HG02884 (cell line): ENCODE measurements around the gene MYH11.

Experiments
- ATAC-seq: cut with Tn5 transposase; IDR thresholded peaks from one replicate; pipeline ENCODE4 v1.9.1; 2021; ENCODE audit warnings: mild to moderate bottlenecking, moderate library complexity; ENCODE audit not compliant: unreplicated experiment

Gene MYH11

DNA sequence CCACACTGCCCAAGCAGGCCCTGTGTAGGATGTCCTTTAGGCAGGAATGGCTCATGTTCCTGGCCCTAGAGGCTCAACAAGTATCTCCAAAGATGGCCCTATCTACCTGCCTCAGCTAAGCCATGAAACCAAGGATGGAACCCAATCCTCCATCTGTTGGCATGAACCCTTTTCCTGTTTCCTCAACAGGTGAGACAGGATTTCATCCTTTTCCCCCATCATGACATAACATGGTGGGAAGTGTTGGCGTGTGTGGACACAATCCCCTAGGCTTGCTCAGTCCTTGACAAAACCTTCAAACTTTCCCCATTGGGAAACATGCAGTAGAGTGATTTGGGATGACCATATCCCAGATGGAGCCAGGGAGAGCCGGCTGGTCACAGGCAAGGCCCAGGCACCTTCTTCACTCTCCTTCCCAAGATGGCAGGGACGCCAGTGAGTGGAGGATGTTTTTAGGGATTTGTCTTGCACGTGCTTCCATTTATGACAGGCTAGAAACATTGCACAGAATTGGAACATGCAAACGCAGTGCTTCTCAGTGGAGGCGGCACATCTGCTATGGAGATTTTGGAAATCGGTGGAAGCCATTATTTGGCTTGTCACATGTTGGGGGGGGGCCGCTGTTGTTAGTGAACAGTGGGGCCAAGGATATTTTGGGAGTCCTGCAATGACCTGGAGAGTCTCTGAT is 77.0 kb downstream of the MYH11 start:
- ATAC-seq, result no peak

- ATAC-seq, result no peak
These were observed 77.7 kb downstream of the MYH11 start for GRCh38 chr16:15778999-15779614.

- ATAC-seq, result no peak
These were observed 78.6 kb downstream of the MYH11 start for GRCh38 chr16:15778204-15778743.

DNA sequence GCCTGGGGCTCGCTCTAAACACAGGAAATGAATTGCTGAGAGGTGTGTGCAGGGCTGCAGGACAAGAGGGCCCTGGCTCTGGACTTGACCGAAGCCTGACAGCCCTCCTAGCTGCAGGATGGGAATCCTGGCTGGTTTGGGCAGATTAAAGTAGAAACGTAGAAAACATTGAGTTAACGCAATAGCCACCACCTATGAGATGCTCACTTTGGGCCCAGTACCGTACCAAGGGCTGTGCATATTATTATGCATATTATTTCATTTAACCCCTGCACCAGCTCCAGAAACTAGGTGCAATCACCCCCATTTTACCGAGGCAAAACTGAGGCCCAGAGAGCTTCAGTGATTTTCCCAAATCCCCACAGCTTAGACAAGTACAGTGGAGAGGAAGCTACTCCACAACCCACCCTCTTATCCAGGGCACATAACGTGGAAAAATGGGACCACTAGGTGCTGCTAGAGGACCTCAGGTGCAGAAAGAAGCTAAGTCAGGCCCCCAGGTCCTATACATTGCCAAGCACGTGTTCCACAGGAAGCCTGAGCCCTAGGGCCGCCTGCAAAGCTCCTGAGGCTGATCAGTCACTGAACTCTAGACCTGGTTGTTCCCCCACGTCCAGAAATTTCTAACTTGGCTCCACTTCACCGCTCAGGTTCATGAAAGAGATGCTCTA is 79.2 kb downstream of the MYH11 start:
- ATAC-seq, result no peak

DNA sequence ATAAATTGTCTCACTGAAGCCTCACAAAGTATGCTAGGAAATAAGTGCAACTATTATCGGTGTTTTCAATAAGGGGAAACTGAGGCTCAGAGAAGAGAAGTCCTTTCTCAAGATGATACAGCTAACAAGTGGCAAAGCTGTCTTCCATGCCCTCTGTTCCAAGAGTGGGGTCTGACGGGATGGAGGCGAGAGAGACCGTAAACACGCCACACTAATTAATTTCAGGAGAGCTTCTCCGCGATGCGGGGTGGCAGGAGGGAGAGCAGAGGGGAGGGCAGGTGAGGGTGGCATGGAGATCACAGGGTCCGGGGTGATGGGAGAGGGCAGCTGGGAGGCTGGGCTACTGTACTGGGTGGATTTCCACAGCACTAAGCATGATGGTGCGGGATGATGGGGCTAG is 80.3 kb downstream of the MYH11 start:
- ATAC-seq, result no peak

DNA sequence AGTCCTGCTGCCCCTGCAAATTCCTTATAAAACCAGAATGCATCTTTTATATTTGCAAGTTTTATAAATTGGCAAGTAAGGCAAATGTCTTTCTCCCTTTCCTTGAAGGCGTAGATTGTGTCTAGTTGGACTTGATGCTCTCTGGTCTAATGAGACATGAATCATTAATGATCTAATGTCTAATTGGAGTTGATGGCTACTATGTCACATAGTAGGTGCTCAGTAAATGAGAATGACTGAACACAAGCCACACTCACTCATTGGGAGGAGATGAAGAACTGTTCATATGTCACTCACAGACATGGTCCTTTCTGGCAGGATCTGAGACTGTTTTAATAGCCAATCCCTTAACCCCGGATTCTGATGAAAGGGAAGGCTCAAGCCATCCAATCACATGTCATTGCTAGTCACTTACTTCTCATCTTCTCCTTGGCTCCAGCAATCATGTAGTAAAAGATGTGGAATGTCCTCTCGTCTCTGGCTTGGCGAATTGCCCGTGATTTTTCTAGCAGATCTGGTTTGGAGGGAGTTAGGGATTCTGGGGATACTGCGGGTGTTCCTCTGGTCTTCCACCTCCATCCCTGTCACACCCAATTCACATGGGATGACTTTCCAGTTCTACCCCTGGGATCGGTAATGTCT is 81.0 kb downstream of the MYH11 start:
- ATAC-seq, result no peak

GRCh38 chr16:15775209-15775608 is 81.6 kb downstream of the MYH11 start:
- ATAC-seq, result no peak

DNA sequence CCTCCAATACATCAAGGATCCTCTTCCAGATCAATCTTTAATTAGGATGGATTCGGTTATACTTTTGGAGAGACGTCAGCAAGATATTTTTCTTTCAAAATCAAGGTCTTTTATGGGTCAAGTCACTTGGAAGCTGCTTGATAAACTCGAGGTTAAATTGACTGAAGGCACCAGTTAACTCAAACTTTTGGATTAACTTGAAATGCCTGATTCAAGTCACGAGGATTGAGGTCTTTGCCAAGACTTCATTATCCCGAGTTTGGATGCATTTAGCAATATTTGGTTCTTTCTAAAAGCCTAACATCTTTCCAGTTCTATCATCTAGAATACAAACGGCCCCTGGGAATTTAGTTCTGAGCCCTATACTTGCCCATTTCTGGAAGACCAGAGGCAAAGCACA is 82.9 kb downstream of the MYH11 start:
- ATAC-seq, result no peak

DNA sequence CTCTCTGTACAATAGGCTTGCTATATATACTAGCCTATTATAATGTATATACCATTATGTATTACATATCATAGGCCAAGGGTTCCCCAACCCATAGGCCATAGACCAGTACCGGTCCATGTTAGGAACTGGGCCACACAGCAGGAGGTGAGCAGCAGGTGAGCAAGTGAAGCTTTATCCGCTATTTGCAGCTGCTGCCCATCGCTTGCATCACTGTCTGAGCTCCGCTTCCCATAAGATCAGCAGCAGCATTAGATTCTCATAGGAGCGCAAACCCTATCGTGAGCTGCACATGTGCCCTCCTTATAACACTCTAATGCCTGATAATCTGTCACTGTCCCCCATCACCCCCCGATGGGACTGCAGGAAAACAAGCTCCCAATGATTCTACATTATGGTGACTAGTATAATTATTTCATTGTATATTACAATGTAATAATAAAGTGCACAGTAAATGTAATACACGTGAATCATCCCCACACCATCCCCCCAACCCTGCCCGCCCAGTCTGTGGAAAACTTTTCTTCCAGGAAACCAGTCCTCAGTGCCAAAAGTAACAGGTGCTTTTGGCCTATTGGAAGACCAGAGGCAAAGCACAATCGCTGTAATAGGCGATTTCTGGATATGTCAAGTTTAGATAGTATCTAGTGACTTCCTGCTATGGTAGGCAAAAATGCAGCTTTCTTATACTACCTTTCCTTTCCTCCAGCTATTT is 84.1 kb downstream of the MYH11 start:
- no peak for ATAC-seq

DNA sequence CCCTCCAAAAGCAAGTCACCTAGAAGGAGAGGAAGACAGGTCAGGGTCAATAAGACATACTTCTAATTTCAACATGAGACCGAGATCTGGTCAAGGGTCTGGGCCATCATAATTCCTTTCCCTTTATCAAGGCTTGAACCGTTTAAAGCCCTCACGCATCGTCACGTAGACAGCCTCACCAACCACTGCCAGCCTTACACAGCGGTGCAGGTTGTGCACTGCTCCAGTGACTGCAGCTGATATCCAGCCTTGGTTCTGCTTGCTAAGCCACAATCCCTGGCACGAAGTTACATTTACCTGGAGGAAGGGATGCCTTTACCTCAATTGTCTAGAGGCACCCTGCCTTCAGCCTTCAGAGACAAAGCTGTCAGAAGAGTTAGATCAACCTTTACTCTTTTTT is 85.1 kb downstream of the MYH11 start:
- ATAC-seq, result no peak

DNA sequence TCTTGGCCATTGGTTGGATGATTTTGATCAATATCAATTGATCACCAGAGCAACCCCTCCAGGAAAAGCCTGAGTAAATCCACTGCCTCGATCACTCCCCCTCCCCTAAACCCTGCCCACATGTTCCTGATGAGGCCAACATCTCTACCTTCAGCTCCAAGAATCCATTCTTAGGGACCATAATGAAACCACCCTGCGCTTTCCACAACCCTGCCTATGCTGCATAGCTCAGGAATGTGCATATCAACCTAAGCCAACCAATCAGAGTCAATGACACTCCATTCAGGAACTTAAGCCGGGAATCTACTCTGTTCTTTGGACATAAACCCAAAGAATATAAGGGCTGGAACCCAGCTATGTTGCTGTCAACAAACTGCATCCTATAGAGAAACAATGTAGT is 86.3 kb downstream of the MYH11 start:
- ATAC-seq, result no peak

GRCh38 chr16:15770107-15770506 is 86.7 kb downstream of the MYH11 start:
- no peak for ATAC-seq

DNA sequence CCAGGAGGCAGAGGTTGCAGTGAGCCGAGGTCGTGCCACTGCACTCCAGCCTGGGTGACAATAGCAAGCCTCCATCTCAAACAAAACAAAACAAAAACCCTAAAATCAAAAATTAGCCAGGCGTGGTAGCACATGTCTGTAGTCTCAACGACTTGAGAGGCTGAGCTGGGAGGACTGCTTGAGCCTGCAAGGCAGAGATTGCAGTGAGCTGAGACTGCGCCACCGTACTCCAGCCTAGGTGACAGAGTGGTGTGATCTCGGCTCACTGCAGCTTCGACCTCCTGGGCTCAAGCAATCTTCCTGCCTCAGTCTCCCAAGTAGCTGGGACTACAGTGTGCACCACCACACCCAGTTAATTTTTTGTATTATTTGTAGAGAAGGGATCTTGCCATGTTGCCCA is 87.6 kb downstream of the MYH11 start:
- ATAC-seq, result no peak

DNA sequence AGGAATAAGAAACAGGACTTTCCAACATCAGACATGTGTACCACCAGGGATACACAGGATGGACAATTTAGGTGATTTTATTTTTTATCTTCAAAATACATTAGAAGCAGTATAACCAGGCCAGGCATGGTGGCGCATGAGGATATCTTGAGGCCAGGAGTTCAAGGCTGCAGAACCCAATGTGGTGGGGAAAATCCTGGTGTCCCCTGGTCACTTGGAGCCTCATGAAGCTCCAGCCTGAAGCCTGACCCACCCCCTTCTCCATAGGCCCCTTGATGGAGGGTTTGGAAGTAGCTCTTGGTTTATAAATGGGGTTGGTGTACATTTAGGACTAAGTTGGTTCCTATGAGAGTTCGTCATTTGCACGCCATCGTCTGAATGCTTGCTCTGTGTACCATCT is 88.6 kb downstream of the MYH11 start:
- ATAC-seq, result no peak

- no peak for ATAC-seq
These were observed 89.9 kb downstream of the MYH11 start for GRCh38 chr16:15766918-15767317.

GRCh38 chr16:15765880-15766279 is 90.9 kb downstream of the MYH11 start:
- ATAC-seq, result peak; percentile 45

- no peak for ATAC-seq
These were observed 91.7 kb downstream of the MYH11 start for GRCh38 chr16:15765116-15765515.

- ATAC-seq, result no peak
These were observed 92.7 kb downstream of the MYH11 start for GRCh38 chr16:15764112-15764511.

- no peak for ATAC-seq
These were observed 96.7 kb downstream of the MYH11 start for GRCh38 chr16:15760129-15760528.

- ATAC-seq, result no peak
These were observed 97.8 kb downstream of the MYH11 start for GRCh38 chr16:15759070-15759469.
